ENCODE results near the gene HAPSTR1. TPM values are rescaled to one million over a fixed set of nuclear protein-coding genes. Genes with fewer than 3 reads are reported as not detected.

Gene HAPSTR1
- total RNA-seq, 3 donors from 2014 or later: 55.8 to 69.8 (median 56.0) TPM

DNA sequence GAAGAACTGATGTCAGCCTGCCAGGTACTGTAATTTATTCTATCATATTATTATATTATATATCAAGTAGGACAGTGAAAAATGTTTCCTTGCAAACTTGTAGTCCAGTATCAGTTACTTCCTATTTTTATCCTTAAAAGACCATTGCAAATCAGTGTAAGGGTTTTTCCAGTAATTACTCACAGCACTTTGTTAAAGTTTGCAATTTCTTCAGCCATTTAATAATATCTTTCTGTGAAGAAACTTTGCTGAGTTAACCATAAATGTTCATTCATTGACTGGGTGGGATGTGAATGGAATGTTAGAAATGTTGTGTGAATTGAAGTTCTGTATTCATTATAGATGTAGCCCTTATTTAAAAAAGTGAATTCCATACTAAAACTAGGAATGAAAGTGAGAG lies 26.7 kb downstream of the HAPSTR1 start:
- peaks cover 4% of the 10 kb centered on the region for H3K36me3 ChIP-seq (ENCODE audit: low read depth)
- DNase-seq (no peak), ATAC-seq (no peak)
- H3K4me3 ChIP-seq: no peak overlapping the region
- peaks cover 8% of the 10 kb centered on the region for H3K4me1 ChIP-seq (ENCODE audit: low read depth)
- intact Hi-C loops (cut with DNase I, micrococcal nuclease): no loop called here
- TF ChIP-seq, protein P1, sequence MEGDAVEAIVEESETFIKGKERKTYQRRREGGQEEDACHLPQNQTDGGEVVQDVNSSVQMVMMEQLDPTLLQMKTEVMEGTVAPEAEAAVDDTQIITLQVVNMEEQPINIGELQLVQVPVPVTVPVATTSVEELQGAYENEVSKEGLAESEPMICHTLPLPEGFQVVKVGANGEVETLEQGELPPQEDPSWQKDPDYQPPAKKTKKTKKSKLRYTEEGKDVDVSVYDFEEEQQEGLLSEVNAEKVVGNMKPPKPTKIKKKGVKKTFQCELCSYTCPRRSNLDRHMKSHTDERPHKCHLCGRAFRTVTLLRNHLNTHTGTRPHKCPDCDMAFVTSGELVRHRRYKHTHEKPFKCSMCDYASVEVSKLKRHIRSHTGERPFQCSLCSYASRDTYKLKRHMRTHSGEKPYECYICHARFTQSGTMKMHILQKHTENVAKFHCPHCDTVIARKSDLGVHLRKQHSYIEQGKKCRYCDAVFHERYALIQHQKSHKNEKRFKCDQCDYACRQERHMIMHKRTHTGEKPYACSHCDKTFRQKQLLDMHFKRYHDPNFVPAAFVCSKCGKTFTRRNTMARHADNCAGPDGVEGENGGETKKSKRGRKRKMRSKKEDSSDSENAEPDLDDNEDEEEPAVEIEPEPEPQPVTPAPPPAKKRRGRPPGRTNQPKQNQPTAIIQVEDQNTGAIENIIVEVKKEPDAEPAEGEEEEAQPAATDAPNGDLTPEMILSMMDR (IDR thresholded peaks at IDR 0.05): no peak
- no peaks in the 10 kb centered on the region for H3K9me3 ChIP-seq

DNA sequence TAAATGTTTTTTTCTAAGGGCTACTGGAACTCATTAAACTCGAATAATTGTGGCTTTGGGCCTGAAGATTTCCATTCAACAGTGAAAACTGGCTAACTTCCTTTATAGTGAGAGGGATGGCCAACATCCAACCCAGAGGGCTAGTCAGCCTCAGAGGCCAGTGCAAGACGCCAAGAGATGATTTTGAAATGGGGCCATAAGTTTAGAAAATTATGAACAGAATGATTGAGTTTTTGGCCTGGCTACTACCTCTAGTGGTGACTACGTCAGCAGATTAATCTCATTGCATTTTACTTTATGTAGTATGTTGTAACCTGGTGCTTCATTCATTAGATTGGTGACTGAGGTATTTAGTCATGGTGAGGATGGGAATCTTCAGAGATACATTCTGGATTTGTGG lies 28.4 kb downstream of the HAPSTR1 start:
- no peaks in the 10 kb centered on the region for H3K9me3 ChIP-seq
- H3K4me3 ChIP-seq: no peak overlapping the region
- TF ChIP-seq, protein P1 (IDR thresholded peaks at IDR 0.05): no peak
- H3K36me3 ChIP-seq (ENCODE audit: low read depth): peaks cover 4% of the 10 kb centered on the region
- H3K4me1 ChIP-seq (ENCODE audit: low read depth): peaks cover 22% of the 10 kb centered on the region
- ATAC-seq: no peak
- no peak for DNase-seq
- intact Hi-C loops (cut with DNase I, micrococcal nuclease): no loop called here

DNA sequence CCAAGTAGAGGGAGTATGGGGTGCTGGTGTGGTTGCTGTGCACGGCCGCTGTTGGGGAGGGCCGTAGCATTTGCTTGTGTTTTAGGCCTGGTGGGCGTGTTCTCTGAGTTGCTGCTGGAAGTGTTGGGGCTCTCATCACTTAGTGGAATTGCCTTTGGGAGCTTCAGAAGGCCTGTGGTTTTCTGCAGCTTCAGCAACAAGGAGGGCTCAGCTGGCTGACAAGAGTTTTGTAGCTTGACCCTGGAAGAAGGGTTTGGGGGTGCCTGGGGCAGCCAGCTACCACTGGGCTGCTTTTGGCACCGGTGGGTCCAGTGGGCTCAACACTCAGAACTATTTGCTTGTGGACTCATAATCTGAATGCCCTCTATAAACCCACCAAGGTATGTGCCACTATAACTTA lies 30.9 kb downstream of the HAPSTR1 start:
- no peaks in the 10 kb centered on the region for H3K9me3 ChIP-seq
- intact Hi-C loops (cut with DNase I, micrococcal nuclease): no loop called here
- H3K4me1 ChIP-seq (ENCODE audit: low read depth): peaks cover 22% of the 10 kb centered on the region
- TF ChIP-seq, protein P1 (IDR thresholded peaks at IDR 0.05): no peak
- DNase-seq (no peak), ATAC-seq (no peak)
- H3K4me3 ChIP-seq: no peak overlapping the region
- peaks cover 4% of the 10 kb centered on the region for H3K36me3 ChIP-seq (ENCODE audit: low read depth)

DNA sequence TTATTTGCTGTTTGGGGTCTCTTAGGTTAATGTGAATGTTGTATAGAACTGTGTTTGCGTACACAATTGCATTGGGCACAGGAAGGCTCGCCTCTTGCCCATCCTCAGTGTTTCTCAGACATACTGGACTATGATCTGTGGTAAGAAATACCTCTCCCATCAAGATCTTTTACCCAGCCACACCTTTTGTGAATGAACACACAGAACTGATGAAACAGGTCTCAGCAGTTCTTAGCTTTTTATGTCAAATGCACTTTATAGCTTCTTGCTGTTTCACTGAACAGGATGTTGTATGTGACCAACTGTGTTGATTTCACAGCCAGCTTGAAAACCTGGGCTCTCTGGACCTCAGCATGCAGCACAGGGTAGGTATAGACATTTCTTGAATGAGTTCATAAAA lies 31.5 kb downstream of the HAPSTR1 start:
- TF ChIP-seq, protein P1 (IDR thresholded peaks at IDR 0.05): no peak
- Histone ChIP-seq H3K9me3 (no peaks in the 10 kb centered on the region), H3K36me3 (ENCODE audit: low read depth) (peaks cover 4% of the 10 kb centered on the region), H3K4me1 (ENCODE audit: low read depth) (peaks cover 22% of the 10 kb centered on the region), H3K4me3 (no peak overlapping the region)
- intact Hi-C loops (cut with DNase I, micrococcal nuclease): no loop called here
- DNase-seq (peak in 1 of 3 donors; percentile 34), ATAC-seq (peak; percentile 77)

DNA sequence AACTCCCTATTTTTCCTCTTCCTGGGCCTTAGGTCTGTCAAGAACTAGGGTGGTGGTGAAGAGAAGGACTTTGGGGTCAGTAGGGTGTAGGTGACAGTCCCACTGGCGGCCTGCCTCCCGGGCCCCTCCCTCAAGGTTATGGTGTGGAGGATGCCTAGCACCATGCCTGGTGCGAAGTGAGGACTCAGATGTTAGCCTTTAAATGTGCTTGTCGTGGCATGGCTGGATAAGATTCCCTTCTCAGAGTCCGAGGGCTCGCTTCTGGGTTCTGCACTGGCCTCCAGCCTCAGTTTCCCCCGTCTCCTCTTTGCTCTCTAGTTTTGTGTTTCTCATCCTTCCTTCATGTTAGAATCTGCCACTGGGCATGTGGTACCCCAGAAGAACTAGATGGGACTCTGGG lies 32.0 kb downstream of the HAPSTR1 start:
- TF ChIP-seq, protein P1 (IDR thresholded peaks at IDR 0.05): no peak
- ATAC-seq (peak; percentile 6), DNase-seq (peak in 1 of 3 donors; percentile 48)
- Histone ChIP-seq H3K9me3 (no peaks in the 10 kb centered on the region), H3K4me1 (ENCODE audit: low read depth) (peaks cover 22% of the 10 kb centered on the region), H3K36me3 (ENCODE audit: low read depth) (peaks cover 4% of the 10 kb centered on the region), H3K4me3 (no peak overlapping the region)
- intact Hi-C loops (cut with DNase I, micrococcal nuclease): no loop called here

DNA sequence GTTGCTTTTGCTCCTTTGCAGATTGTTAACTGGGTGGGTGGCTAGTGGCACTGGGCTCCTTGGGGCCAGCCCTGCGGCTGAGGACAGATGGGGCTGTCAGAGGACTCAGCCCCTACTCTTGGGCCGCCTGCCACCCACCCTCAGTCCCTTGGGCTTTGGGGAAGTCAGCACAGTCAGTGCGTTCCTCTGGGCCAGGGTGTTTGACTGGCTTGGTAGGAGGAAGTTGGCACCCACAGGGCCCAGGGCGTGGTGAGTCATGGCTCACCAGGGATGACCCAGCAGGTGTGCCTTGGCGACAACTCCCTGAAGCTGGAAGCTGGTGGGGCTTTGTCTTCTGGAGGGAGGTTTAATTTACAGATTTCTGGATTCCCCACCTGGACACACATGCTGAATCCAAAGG lies 32.4 kb downstream of the HAPSTR1 start:
- TF ChIP-seq, protein P1 (IDR thresholded peaks at IDR 0.05): no peak
- Histone ChIP-seq H3K4me3 (no peak overlapping the region), H3K9me3 (no peaks in the 10 kb centered on the region), H3K4me1 (ENCODE audit: low read depth) (peaks cover 22% of the 10 kb centered on the region), H3K36me3 (ENCODE audit: low read depth) (peaks cover 4% of the 10 kb centered on the region)
- intact Hi-C loops (cut with DNase I, micrococcal nuclease): no loop called here
- peak; percentile 94 for ATAC-seq
- peak; percentile 91 to 93 (median 92) for DNase-seq

Measured in mucosa of descending colon (tissue), 3 donors.